Muscle of back (tissue), 11 donors: ENCODE measurements around the gene PEX14. TPM values are rescaled to one million over a fixed set of nuclear protein-coding genes. Genes with fewer than 3 reads are reported as not detected.
A peak's percentile ranks its signal among the peaks of the same experiment; 100 is the strongest.

Experiments
- DNase-seq, 3 donors: peaks; one replicate each; pipeline versions ENCODE4 v3.0.0 to v3.0.0-alpha.2; 2013
- polyA plus RNA-seq, 10 donors: library from polyadenylated mRNA; unstranded; fragments of 120-200 nt; gene quantifications; one replicate each; pipeline ENCODE4 v1.2.1, GENCODE V29; 2013; ENCODE audit not compliant: insufficient read length in 10 of 10

Gene PEX14
- polyA plus RNA-seq, 10 donors: 11.2 to 14.8 (median 13.6) TPM

DNA sequence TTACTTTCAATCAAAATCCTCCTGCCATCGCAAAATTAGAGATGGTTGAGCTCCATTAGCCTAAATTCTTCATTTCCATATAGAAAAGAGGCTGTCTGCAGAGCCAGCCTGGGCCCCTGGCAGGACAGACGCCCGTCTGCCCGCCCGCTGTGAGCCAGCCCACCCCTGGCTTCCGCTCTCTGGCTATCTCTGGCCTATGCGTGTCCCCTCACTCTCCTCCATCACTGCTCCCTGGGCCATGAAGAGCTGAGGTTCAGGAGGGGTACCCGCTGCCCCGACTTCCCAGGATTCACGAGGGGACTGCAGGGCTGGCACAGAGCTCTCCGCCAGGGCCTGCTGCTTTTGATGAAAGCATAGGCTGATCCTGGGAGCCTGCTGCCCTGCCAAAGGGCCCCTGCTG lies 204.1 kb downstream of the PEX14 start:
- DNase-seq: no peak

DNA sequence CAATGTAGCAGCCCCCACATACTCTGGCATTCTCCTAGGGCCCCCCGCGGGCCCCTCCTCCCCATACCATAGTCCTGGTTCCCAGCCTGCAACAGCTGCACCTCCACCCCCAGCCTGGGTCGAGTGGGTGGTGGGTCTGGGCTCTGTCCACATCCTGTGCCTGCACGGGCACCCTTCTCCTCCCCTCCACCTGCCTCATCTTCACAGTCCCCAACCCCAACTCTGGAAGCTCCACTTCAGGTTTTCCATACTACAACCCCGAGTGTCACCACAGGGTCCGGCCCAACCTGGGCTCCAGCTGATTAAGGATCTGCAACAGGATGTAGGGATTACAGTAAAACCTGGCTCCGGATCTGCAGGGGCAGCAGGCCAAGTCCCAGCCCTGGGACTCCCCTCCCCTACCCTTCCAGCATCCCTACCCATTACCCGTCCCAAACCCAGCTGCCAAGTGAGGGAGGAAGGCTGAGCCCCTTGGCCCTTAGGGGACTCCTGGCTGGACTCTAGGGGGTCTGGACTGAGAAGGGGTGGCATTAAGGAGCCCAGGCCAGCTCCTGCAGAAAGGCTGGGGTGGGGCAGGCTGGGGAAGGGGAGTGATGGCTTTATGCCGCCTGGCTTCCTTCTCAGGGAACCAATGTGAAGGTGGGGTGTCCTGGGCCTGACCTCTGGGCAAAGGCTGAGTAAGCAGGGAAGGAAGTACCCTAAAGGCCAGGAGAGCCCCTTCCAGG lies 204.9 kb downstream of the PEX14 start:
- peak; percentile 63 to 85 (median 66) for DNase-seq

Other genes with a start within 250 kb of the PEX14 start
- 100 to 1,000 TPM in 6 of 10 donors, 10 to 100 TPM in 4; 88.5 to 134 (median 105) TPM for gene PGD, start 75.9 kb upstream of the PEX14 start, polyA plus RNA-seq
- gene CENPS, start 44.5 kb upstream of the PEX14 start, polyA plus RNA-seq: 10 to 100 TPM in 2 of 10 donors, 1 to 10 TPM in 8; 7.0 to 13.1 (median 8.6) TPM
- 1 to 10 TPM in 5 of 10 donors, under 1 TPM in 5; 0.30 to 1.6 (median 1.1) TPM for gene CORT, start 24.9 kb upstream of the PEX14 start, polyA plus RNA-seq
- 10 to 100 TPM; 17.3 to 25.3 (median 20.7) TPM for gene DFFA, start 2.4 kb upstream of the PEX14 start, polyA plus RNA-seq